CD4-positive, alpha-beta T cell treated with Interleukin-21 for 1 hour (primary cell): ENCODE measurements around the gene GK.
A peak's percentile ranks its signal among the peaks of the same experiment; 100 is the strongest.
"Not testable (repeated sequence)": the region's sequence is repeated elsewhere in the genome, so short reads cannot be mapped to it uniquely, and the experiment has no call there.

Experiments used
- DNase-seq: peaks from one replicate; pipeline ENCODE4 v3.0.0-alpha.2; 2020

Gene GK

GRCh38 chrX:30654989-30655607 is 1.9 kb downstream of the GK start:
- no peak for DNase-seq

GRCh38 chrX:30655991-30656390 is 2.8 kb downstream of the GK start:
- DNase-seq, result no peak

GRCh38 chrX:30657196-30658161 is 4.3 kb downstream of the GK start:
- no peak for DNase-seq

GRCh38 chrX:30659421-30659820 is 6.2 kb downstream of the GK start:
- peak; percentile 19 for DNase-seq

GRCh38 chrX:30661228-30661627 is 8.0 kb downstream of the GK start:
- no peak for DNase-seq

GRCh38 chrX:30663322-30663721 is 10.1 kb downstream of the GK start:
- no peak for DNase-seq

GRCh38 chrX:30665471-30665870 is 12.2 kb downstream of the GK start:
- DNase-seq, result no peak

- DNase-seq, result no peak
These were observed 12.9 kb downstream of the GK start for GRCh38 chrX:30666094-30666493.

GRCh38 chrX:30668581-30668980 is 15.4 kb downstream of the GK start:
- no peak for DNase-seq

- DNase-seq, result not testable (repeated sequence)
These were observed 18.0 kb downstream of the GK start for GRCh38 chrX:30671189-30671588.

GRCh38 chrX:30673127-30673796 is 20.0 kb downstream of the GK start:
- DNase-seq, result no peak

- DNase-seq, result no peak
These were observed 20.8 kb downstream of the GK start for GRCh38 chrX:30673884-30674598.

- DNase-seq, result no peak
These were observed 21.6 kb downstream of the GK start for GRCh38 chrX:30674799-30675198.

- no peak for DNase-seq
These were observed 26.1 kb downstream of the GK start for GRCh38 chrX:30679369-30679768.

GRCh38 chrX:30680618-30681017 is 27.4 kb downstream of the GK start:
- DNase-seq, result no peak

GRCh38 chrX:30688641-30689040 is 35.4 kb downstream of the GK start:
- no peak for DNase-seq

GRCh38 chrX:30689116-30689515 is 35.9 kb downstream of the GK start:
- no peak for DNase-seq

- DNase-seq, result no peak
These were observed 37.1 kb downstream of the GK start for GRCh38 chrX:30690330-30690729.

GRCh38 chrX:30693999-30694650 is 40.9 kb downstream of the GK start:
- no peak for DNase-seq

- DNase-seq, result no peak
These were observed 49.5 kb downstream of the GK start for GRCh38 chrX:30702736-30703135.

GRCh38 chrX:30706216-30706775 is 53.1 kb downstream of the GK start:
- DNase-seq, result no peak

- no peak for DNase-seq
These were observed 59.0 kb downstream of the GK start for GRCh38 chrX:30712214-30712613.
